ENCODE data around the gene DTD2.

The DTD2 gene

DNA sequence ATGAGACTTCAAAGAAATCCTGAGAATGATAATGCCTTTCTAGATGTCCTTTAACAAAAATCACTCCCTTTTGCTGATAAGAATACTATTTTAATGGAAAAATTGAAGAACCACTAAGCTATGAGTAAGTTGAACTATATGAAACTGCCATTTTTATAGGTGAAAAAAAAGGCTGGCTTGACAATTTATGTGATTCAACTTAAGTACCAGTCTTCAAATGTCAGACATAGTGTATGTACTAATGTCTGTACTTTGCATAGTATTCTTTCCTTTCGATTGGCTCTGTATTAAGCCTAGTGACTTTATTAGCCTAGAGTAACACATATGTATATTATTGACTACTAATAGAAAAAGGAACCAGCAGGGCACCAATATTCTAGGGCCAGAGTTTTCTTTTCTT lies 48.9 kb downstream of the DTD2 start:
- FAIRE-seq: no peak

DNA sequence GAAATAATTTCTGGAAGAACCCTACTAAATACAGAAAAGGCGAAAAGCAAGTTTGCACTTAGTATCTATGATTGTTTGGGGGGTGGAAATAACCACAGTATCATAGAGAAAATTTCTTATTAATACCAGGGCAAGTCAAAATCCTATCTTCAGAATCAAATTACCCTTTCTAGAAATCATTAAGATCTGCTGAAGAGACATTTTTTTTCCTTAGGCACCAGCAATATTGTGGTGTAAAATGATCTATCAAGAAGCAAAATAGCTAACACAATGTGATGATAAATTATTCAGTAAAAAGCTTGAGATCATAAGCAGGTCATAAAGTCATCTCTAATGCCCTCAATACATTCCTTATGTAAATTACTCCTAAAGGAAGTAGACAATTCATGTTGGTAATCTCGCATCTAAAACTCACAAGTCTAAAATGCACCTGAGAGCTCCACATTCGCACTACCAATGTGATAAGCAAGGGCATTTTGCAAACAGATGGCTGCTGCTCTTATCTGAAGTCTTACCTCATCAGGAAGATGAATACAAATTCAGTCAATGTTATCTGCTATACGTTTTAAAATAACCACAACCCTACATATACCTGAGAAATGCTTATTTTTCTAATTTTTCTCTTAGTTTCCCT lies 51.6 kb downstream of the DTD2 start:
- DNase-seq (ENCODE audit: insufficient read length, low spot score) (no peak), FAIRE-seq (no peak)

More for the DNA sequence above, 48.9 kb downstream of the DTD2 start:
- no peak for DNase-seq (ENCODE audit: insufficient read length, low spot score)

DNA sequence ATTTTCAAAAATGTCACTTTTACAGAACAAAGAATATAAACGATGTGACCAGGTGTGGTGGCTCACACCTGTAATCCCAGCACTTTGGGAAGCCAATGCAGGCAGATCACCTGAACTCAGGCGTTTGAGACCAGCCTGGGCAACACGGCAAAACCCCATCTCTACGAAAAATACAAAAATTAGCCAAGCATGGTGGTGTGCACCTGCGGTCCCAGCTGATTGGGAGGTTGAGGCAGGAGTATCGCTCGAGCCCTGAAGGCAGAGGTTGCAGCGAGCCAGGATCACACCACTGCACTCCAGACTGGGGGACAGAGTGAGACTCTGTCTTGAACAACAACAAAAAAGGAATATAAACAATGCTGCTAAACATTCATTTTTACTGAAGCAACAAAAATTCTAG lies 52.2 kb downstream of the DTD2 start:
- DNase-seq (ENCODE audit: insufficient read length, low spot score) (no peak), FAIRE-seq (no peak)

DNA sequence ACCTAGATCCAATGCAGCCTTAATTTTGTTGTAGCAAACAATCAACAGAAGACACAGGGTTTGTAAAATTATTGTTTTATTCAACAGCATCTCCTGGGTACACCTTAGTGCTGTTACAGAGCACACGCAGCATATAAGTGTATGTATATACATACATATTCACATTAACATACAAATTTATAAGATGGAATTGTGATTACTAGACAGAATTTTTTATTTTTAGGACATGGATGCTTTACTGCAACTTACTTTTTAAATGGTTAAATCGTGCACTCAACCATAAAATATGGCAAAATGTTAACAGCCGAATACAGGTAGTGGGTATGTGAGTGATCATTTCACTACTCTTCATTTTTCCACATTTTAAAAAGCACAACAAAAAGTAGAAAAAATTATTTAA lies 53.6 kb downstream of the DTD2 start:
- FAIRE-seq (no peak), DNase-seq (ENCODE audit: insufficient read length, low spot score) (no peak)

DNA sequence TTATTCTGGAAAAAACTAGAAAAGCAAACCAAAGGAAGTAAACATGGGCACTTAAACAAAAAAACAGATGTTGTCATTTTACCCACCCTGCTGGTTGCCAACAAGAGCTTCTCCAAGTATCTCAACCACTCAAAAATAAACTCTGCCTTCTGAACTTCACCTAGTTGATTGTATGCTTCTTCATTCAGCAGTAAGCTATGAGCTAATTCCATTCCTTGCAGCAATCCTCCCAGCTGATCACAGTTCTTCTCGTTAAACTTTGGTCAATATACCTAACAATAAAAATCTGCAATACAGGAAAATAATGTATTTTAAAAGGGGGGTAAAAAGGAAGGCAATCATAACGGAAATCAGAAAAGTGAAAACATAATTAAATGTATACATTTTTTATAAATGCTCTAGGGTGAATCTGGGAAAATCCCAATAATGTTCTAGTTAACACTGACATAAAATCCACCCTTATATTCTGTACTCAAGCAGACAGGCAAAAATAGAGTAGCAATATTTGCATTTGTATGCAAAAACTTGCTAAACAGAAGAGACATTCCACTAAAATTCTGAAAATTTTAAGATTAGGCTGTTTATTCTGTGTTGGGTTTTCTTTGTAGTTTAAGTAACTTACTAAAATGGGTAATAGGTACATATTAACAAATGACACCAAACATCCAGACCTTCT lies 54.4 kb downstream of the DTD2 start:
- FAIRE-seq (peak; percentile 59), DNase-seq (ENCODE audit: insufficient read length, low spot score) (no peak)

DNA sequence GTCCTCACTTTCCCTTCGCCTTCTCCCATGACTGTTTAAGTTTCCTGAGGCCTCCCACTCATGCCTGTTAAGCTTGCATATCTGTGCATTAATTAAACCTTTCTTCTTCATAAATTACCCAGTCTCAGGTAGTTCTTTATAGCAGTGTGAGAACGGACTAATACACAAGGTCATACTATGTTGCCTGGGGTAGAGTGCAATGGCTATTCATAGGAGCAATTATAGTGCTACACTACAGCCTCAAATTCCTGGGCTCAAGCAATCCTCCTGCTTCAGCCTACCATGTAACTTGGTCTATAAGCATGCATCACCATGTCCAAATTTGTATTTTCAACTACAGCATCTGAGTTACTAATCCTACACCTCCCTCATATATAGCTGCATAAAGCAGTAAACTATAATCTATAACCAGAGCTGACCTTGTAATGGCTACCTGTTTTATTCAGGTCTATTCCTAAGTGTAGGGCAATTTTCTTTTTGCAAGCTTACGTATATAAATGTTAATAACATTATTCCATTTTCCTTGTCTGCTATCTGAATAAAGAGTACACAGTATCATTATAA lies 55.9 kb downstream of the DTD2 start:
- DNase-seq (ENCODE audit: insufficient read length, low spot score): no peak
- no peak for FAIRE-seq

DNA sequence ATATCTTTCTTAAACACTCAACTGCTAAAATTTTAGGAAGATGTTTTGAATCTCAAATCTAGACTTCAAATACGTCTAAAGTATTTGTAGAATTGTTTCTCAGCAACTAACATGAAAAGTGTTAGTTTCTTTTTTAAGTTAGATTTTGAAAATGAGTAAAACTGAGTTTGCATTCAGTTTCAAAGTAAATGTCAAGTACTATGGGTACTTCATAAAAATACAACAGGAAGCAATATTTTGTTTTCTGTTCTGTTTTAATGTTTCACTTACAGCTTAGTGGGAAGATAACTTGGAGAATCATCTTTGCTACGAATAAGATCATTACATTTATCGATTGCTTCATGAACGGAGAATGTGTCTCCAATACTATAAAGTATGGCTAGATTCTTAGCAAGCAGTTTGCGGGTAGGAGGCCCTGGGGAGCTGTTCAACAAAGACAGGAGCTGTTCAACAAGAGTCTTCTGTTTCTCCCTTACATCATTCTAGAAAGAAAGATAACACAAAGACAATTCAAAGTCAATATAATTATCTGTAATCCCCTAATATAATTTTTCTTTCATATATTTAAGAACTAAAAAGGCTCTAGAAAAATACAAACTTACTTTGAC lies 57.2 kb downstream of the DTD2 start:
- FAIRE-seq: peak; percentile 74

More for the DNA sequence above, 57.2 kb downstream of the DTD2 start:
- DNase-seq (ENCODE audit: insufficient read length, low spot score): no peak

Measured in GM19239 (cell line).